K562 (cell line): ENCODE results near the gene MTERF4. TPM values are rescaled to one million over a fixed set of nuclear protein-coding genes. Genes with fewer than 3 reads are reported as not detected.

Experiments used
- ATAC-seq: fragments of 200-7000 bp; cut with Tn5 transposase; 3 replicates; pipeline ENCODE4 v1.9.1; 2020; ENCODE audit warnings: moderate library complexity
- BruUV-seq: library from RNA; stranded (reverse); fragments of 400-500 nt; replicated peaks from 2 replicates; lab custom pipeline; 2021; lab: Mats Ljungman, UMichigan
- CTCF ChIA-PET: fragments of 300-600 bp; formaldehyde crosslinking; extraction: SDS; loops from one replicate; lab custom pipeline; 2021; ENCODE audit warnings: low intra/inter-chr PET ratio; lab: Yijun Ruan, JAX
- POLR2A ChIA-PET: fragments of 300-600, 350-650 bp; sonication (Branson Sonifier 250); formaldehyde crosslinking; extraction: SDS; loops from one replicate; lab custom pipeline; 2021; ENCODE audit warnings: antibody characterized with exemption, inconsistent platforms; lab: Yijun Ruan, JAX
- DNase-seq, 4 experiments: peaks; one replicate each; pipeline versions ENCODE4 v3.0.0 to v3.0.0-alpha.2; 2011 to 2018; ENCODE audit warnings: low spot score in 3 of 4, mixed read lengths in 3 of 4; ENCODE audit errors: extremely low read depth in 1 of 4
- FAIRE-seq: peaks from 2 replicates; lab custom pipeline; 2011; peaks lifted over from hg19 to GRCh38; lab: Jason Lieb, UNC
- H2AFZ ChIP-seq: 2 replicates; pipeline ENCODE4 v1.6.0; 2011; ENCODE audit warnings: low read depth, low read length, control low read depth, inconsistent platforms
- H3K27ac ChIP-seq: fragments of 200-600 bp; 3 replicates; pipeline ENCODE4 v1.8.0; 2011; ENCODE audit warnings: low read depth, mild to moderate bottlenecking, control low read depth, inconsistent platforms, low read length, moderate library complexity, mixed read lengths; ENCODE audit errors: extremely low read depth
- H3K27me3 ChIP-seq, 2 experiments: fragments of 300-600 bp in 1 of 2; 2 replicates in 1 of 2; 3 replicates in 1 of 2; pipeline versions ENCODE4 v1.6.0 to v1.8.0; 2011; ENCODE audit warnings: inconsistent platforms in 2 of 2, low read length in 2 of 2, mild to moderate bottlenecking in 1 of 2, mixed read lengths in 1 of 2, moderate library complexity in 1 of 2; ENCODE audit not compliant: control insufficient read depth in 2 of 2, insufficient read depth in 2 of 2
- H3K36me3 ChIP-seq: fragments of 300-600 bp; 3 replicates; pipeline ENCODE4 v1.8.0; 2011; ENCODE audit warnings: mild to moderate bottlenecking, low read length, inconsistent platforms; ENCODE audit not compliant: control insufficient read depth, insufficient read depth
- H3K4me1 ChIP-seq, 2 experiments: fragments of 200-600 bp in 1 of 2; replicated peaks in 1 of 2; 2 replicates in 1 of 2; 3 replicates in 1 of 2; pipeline versions ENCODE4 v1.5.1 to v1.8.0; 2011; ENCODE audit warnings: inconsistent platforms in 2 of 2, low read length in 2 of 2, mild to moderate bottlenecking in 1 of 2, mixed read lengths in 1 of 2, moderate library complexity in 1 of 2; ENCODE audit not compliant: control insufficient read depth in 2 of 2, insufficient read depth in 2 of 2
- H3K4me2 ChIP-seq: 2 replicates; pipeline ENCODE4 v1.6.1; 2011; ENCODE audit warnings: low read length, control low read depth, inconsistent platforms, mixed read lengths; ENCODE audit not compliant: insufficient read depth
- H3K4me3 ChIP-seq: fragments of 200-600 bp; sonication (generic), shearing (Covaris generic); 2 replicates; pipeline ENCODE4 v1.5.1; 2016; ENCODE audit warnings: control low read depth, inconsistent platforms
- H3K79me2 ChIP-seq: fragments of 200-600 bp; 3 replicates; pipeline ENCODE4 v1.8.0; 2011; ENCODE audit warnings: low read length, inconsistent platforms; ENCODE audit not compliant: control insufficient read depth, insufficient read depth
- H3K9ac ChIP-seq, 2 experiments: 2 replicates each; pipeline versions ENCODE4 v1.6.0 to v1.6.1; 2011; ENCODE audit warnings: low read depth in 2 of 2, low read length in 2 of 2, control low read depth in 1 of 2, inconsistent platforms in 1 of 2, mild to moderate bottlenecking in 1 of 2, mixed read lengths in 1 of 2; ENCODE audit not compliant: insufficient read depth in 1 of 2
- H3K9me1 ChIP-seq: one replicate; pipeline ENCODE4 v1.6.0; 2011; ENCODE audit warnings: inconsistent platforms, mild to moderate bottlenecking, low read length, moderate library complexity; ENCODE audit not compliant: control insufficient read depth, insufficient read depth
- H3K9me3 ChIP-seq: replicated peaks from 2 replicates; pipeline ENCODE4 v1.5.1; 2011; ENCODE audit warnings: low read depth, low read length, inconsistent platforms; ENCODE audit not compliant: control insufficient read depth, insufficient read depth
- H4K20me1 ChIP-seq: replicated peaks from 2 replicates; pipeline ENCODE4 v1.6.1; 2011; ENCODE audit warnings: low read length, inconsistent platforms, mixed read lengths; ENCODE audit not compliant: control insufficient read depth, insufficient read depth
- E4F1 ChIP-seq: fragments of 250-450 bp; sonication (Bioruptor Pico); IDR thresholded peaks from 2 replicates; pipeline ENCODE4 v1.5.0; 2021; ENCODE audit warnings: mild to moderate bottlenecking, borderline replicate concordance
- SRSF9 ChIP-seq: fragments of 200-400 bp; formaldehyde crosslinking; IDR thresholded peaks from 2 replicates; pipeline ENCODE4 v1.6.1; 2017; ENCODE audit warnings: low read depth, low read length, borderline replicate concordance
- ZNF274 ChIP-seq: IDR thresholded peaks from 2 replicates; pipeline ENCODE4 v1.6.1; 2011; ENCODE audit warnings: low read depth, mild to moderate bottlenecking, low read length, moderate library complexity, borderline replicate concordance
- ZNF41 ChIP-seq: fragments of 250-450 bp; sonication (Bioruptor Pico); conservative IDR thresholded peaks from 2 replicates; pipeline ENCODE4 v1.4.0; 2020; ENCODE audit warnings: mild to moderate bottlenecking
- WGBS: fragments of 100-300 bp; shearing (Covaris generic); methylation state at CpG from one replicate; pipeline ENCODE4 v1.1.6; 2016; ENCODE audit warnings: low coverage, mixed read lengths; ENCODE audit not compliant: insufficient coverage; ENCODE audit errors: missing lambda C conversion rate; 5-methylcytosine and 5-hydroxymethylcytosine counted together
- in situ Hi-C: fragments of 300-500 bp; cut with MboI; formaldehyde crosslinking; loops from 4 replicates; pipeline ENCODE4 v1.15.0; 2018; ENCODE audit warnings: inconsistent platforms, mixed read lengths
- intact Hi-C: fragments of 100-400 bp; cut with micrococcal nuclease; formaldehyde crosslinking; loops from 2 replicates; pipeline ENCODE4 v1.14.2; 2022
- polyA plus RNA-seq, 8 experiments: library from polyadenylated mRNA; depleted of rRNA in 4 of 8; stranded (reverse) in 5 of 8; unstranded in 3 of 8; fragments of >200 nt; fragmentation: Nextera tagmentation in 2 of 8; fragmentation: Illumina TruSeq in 1 of 8; extraction: Ambion mirVana in 2 of 8; extraction: Trizol in 1 of 8; gene quantifications; 2 replicates each; pipeline versions ENCODE4 v1.2.1 to v1.2.3, GENCODE V29; 2011 to 2014; ENCODE audit warnings: inconsistent platforms in 1 of 8, missing spikeins in 1 of 8
- total RNA-seq, 7 experiments: library from RNA; depleted of rRNA in 6 of 7; stranded (reverse); fragments of >200 nt in 6 of 7; fragmentation: Illumina TruSeq in 2 of 7; extraction: Trizol in 2 of 7; gene quantifications; 2 replicates each; pipeline versions ENCODE4 v1.2.1 to v1.2.3, GENCODE V29; 2011 to 2021; ENCODE audit warnings: low replicate concordance in 1 of 7

Gene MTERF4
- total and polyA plus RNA-seq, 9 of the 15 experiments (the other 6 are each of a cell fraction or from before 2014, with no cell fraction given) = 15.3 to 29.6 (median 21.2) TPM

- whole genome bisulfite sequencing = 50% methylated on average over 2 of the region's 6 CpGs
- no peak for FAIRE-seq
- CTCF ChIA-PET = no interaction called here
- Histone ChIP-seq H3K9me1 (no peaks in the 10 kb centered on the region), H4K20me1 (no peaks in the 10 kb centered on the region), H3K9me3 (no peaks in the 10 kb centered on the region), H3K9ac (no peak overlapping the region), H3K4me2 (no peak overlapping the region), H3K36me3 (peaks cover 74% of the 10 kb centered on the region; the same call in 2 of the 3 replicates), H3K79me2 (peaks cover 11% of the 10 kb centered on the region; the same call in 2 of the 3 replicates), H3K4me3 (no peak overlapping the region), H2AFZ (no peak overlapping the region), H3K27me3 (no peaks in the 10 kb centered on the region), H3K4me1 (no peaks in the 10 kb centered on the region), H3K27ac (no peak overlapping the region)
- no TSS peak for BruUV-seq
- TF ChIP-seq ZNF41 (CRISPR knock-in tag) (no peak), ZNF274 (no peak), SRSF9 (no peak), E4F1 (CRISPR knock-in tag) (no peak)
- in situ Hi-C loops (no loop called here), intact Hi-C loops (no loop called here)
- no peak for ATAC-seq
- POLR2A ChIA-PET = no interaction called here
- no peak for DNase-seq
These were observed 7.1 kb downstream of the MTERF4 start for GRCh38 chr2:241094924-241095420.
